HG02870 (cell line): ENCODE results near the gene EDAR.

Experiments used
- ATAC-seq: cut with Tn5 transposase; IDR thresholded peaks from one replicate; pipeline ENCODE4 v1.9.1; 2021; ENCODE audit warnings: mild to moderate bottlenecking, moderate library complexity; ENCODE audit not compliant: unreplicated experiment

EDAR gene

DNA sequence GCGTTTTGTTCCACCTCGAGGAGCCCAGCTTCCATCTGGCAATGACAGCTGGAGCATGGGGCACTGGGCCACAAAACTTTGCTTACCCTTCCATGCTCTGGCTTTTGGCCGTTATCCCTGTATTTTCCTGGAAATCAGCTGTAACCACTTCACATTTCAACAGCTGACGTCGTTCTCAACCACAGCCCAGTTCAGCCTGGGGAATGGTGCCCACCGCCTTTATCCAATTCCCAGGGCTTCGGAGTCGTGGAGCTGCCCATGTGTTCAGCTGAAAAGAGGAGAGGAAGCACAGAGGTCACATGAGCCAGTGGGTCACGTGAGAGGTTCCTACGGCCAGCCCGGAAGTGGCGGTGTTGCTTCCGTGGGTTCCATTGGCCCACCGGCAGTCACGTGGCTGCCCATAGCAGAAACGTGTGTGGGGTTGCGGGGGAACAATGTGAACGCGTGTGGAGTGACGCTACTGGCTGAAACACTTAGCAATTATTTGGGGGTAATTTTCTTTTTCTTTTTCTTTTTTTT is 16.7 kb upstream of the EDAR start:
- ATAC-seq = no peak

GRCh38 chr2:109001201-109001600 is 12.2 kb upstream of the EDAR start:
- ATAC-seq = no peak

- ATAC-seq = no peak
Measured at GRCh38 chr2:109000738-109001137, 11.7 kb upstream of the EDAR start.

DNA sequence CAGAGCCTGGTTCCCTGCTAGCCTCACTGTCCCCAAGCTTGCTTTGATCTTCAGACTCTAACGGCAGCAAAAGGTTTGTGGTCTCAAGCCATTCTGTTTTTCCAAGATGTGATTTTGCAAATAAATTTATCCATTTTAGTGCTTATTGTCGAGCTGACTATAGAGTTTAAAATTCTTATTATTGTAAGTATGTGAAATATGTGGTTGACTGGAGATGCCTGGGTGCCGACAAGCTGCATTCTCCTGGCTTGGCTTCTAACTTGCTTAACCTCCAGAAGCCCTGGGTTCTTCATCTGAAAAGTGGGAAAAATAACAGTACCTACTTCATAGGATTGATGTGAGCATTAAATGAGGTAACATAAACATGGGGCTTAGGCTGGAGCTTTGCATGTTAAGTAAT is 9.9 kb upstream of the EDAR start:
- no peak for ATAC-seq

DNA sequence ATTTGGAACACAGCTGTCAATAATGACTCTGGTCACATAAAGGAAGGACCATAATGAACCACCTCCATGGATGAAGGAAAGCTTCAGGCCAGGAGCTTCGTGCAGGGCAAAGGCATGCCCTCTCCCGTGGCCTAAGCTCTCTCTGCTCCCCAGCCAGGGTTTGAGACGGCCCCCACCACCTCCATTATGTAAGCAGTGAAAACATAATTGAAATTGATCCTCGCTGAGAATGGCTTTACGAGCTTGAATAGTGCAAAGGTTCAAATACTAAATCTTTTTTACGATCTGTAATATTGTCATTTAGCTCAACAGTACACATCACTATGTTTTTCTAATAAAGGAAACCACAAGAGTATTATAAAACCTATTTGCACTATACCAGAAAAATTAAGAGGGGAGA is 5.2 kb upstream of the EDAR start:
- ATAC-seq = no peak

- no peak for ATAC-seq
Measured at GRCh38 chr2:108993095-108993937, 4.3 kb upstream of the EDAR start.

GRCh38 chr2:108988076-108988795 is 784 bp downstream of the EDAR start:
- no peak for ATAC-seq

DNA sequence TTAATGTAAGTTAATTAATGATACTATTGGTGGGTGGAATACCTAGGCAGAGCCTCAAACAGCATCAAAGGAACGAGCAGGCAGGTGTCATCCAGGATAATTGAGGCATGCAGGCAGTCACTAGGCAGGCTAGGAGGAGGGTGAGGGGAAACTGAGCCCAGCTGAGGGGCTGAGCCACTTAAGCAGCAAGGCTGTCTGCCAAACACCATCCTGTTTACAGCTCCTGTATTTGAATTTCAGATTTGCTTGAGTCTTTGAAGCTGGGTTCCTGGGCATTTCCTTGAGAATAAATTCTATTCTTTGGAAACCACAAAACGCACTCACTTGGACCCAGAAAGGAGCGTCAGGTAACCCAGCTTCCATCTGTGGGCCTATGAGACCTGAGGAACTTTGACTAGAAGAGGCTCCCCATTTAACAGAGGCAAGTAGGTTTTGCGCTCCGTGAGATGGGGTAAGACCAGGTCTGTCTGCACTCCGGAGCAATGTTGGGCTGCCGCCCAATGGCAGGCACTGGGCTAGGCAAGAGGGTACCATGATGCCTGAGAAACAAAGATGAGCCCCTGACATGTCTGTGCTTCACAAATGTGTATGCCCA is 2.0 kb downstream of the EDAR start:
- no peak for ATAC-seq

GRCh38 chr2:108983610-108984009 is 5.4 kb downstream of the EDAR start:
- no peak for ATAC-seq

DNA sequence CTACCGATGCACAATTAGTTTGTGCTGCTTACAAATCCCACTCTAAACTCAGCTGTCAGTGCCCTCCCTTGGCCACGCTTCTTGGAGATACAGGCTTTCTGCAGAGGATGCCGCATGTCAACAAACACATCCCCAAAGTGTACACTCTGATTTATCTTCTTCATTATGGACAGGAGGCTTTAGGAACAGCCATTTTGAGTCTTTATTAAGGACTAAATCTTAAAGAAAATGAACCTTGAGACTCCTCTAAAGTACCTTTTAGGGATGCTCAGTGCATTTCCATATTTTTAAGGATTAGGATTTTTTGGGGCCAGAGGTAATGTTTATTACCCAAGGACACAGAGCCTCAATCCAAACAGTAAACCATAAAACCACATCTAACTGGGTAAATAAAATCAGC is 6.0 kb downstream of the EDAR start:
- no peak for ATAC-seq

DNA sequence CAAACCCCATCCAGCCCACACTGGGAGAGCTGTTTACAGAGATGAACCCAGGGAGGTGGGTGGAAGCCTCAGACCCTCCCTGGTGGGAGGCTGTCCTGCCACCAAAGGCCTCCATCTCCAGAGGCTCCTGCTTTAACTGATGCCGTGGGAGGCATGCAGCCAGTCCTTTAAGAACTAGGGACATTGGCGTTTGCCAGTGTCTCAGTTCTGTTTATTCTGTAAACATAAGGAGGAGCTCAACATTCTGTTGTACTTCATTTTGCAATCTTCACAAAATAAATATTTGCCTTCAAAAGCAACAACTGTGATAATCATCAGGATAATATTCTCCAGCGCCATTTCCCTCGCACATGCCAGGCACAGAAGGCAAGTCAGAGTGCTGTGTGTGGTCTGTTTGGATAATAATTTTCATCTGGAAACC is 6.8 kb downstream of the EDAR start:
- ATAC-seq = no peak

GRCh38 chr2:108981846-108982245 is 7.2 kb downstream of the EDAR start:
- no peak for ATAC-seq

DNA sequence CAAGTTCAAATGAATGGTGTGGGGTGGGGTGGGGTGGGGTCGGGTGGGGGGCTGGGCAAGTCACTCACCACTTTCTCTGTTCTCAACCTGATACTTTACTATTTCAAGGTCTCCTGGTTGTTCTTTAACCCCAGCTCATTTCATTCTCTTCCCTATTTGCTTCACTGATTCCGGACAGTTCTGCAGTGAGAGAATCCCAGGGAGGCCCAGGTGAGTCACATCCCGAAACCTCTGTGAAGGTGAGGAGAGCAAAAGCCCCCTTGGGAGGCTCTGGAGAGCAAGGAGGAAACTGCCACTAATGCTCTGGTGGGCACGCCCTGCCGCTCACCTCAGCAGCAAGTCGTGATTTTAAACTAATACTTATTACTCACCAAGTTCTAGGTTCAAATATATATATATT is 8.9 kb downstream of the EDAR start:
- no peak for ATAC-seq

DNA sequence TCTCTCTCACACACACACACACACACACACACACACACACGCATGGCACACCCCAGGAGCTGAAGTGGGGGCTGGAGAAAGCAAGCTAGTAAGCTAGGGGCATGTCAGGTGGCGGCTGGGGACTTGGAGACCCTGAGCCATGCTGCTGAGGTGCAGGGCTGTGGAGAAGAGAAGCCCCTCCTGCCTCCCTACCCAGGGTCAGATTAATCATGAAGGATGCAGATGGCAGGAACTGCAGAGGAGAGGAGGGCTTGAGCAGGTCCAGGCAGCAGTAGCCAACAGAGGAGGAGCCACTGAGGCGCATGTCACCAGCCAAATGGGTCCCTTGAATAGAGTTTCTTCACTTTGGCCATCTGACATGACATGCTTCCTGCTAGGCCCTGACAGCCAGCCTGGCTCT is 9.6 kb downstream of the EDAR start:
- ATAC-seq = no peak

- ATAC-seq = no peak
Measured at GRCh38 chr2:108978709-108979111, 10.3 kb downstream of the EDAR start.

DNA sequence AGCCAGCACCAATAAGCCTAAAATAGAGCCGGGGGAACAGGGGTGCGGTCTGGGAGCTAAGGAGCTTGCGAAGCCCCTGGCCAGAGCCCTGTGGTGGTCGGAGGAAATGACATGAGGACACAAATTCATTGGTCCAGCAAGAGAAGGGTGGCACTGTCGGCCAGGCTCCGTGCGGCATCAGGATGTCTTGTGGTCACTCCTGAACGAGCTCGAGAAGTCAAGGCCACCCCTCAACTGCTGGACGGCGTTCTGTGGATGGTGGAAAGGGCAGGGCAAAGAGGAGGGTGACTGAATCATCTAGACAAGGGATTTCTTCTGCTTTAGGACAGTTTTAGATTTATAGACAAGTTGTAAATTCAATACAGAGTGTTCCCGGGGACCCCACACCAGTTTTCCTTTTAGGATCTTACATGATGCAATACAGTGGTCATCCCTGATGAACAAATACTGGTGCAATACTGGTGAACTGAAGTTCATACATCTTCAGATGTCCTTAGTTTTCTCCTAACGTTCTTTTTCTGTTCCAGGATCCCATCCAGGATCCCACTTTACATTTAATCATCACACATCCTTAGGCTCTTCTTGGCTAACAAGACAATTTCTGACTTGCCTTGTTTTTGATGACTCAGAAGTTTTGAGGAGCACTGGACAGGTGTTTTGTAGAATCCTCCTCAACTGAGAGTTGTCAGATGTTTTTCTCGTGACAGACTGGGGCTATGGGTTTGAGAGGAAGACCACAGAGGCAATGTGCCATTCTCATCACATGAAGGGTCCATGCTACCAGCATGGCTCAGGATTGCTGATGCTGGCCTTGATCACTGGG is 13.2 kb downstream of the EDAR start:
- no peak for ATAC-seq

DNA sequence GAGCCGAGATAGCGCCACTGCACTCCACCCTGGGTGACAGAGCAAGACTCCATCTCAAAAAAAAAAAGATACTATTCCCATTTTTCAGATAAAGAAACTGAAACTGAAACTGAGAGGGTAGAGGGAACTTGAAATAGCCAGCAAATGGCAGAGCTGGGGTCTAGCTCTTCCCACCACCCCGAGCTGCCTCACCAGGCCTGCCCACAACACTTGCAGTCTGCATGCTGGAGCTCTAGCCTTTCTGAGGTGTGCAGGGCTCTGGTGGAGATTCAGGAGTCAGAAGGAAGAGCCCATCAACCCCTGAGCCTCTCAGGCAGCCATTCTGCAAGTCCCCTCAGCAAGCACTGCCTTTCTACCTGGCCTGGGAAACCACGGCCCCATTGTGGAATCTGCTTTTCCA is 14.3 kb downstream of the EDAR start:
- no peak for ATAC-seq

GRCh38 chr2:108972663-108973062 is 16.4 kb downstream of the EDAR start:
- ATAC-seq = no peak

- no peak for ATAC-seq
Measured at GRCh38 chr2:108971661-108972566, 17.1 kb downstream of the EDAR start.

DNA sequence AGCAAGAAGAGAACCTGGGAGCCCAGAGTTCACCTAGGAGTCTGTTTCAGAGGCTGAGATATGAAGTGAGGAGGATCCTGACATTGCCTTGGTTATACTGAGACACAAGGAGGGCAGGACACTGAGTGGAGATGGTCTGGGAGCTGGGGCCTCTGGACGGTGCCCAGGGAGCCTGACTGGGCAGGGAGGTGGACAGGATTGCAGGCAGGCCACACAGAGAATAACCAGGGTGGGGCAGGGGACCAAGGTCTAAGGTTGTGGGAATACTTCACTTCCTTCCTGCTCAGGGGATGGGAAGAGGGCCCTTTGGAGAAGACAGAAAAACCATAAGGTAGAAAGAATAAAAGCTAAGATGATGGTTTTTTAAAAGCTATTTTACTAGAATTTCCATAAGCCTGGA is 18.7 kb downstream of the EDAR start:
- no peak for ATAC-seq
